Measurements from ENCODE around the gene KIAA0232.

Gene KIAA0232

GRCh38 chr4:6915041-6916005 is 132.8 kb downstream of the KIAA0232 start:
- no peak for DNase-seq (ENCODE audit: low spot score)
- Histone ChIP-seq H3K27ac (peak overlapping the region in 1 of 2 donors; percentile 52), H3K4me3 (no peak overlapping the region)
- no peak for TF ChIP-seq CTCF (IDR thresholded peaks at IDR 0.05)

- DNase-seq (ENCODE audit: low spot score) = no peak
- Histone ChIP-seq H3K27ac (peak overlapping the region in 1 of 2 donors; percentile 87), H3K4me3 (no peak overlapping the region)
- TF ChIP-seq CTCF (IDR thresholded peaks at IDR 0.05) = no peak
These were observed 133.6 kb downstream of the KIAA0232 start for GRCh38 chr4:6916069-6916586.

GRCh38 chr4:6916587-6917460 is 134.3 kb downstream of the KIAA0232 start:
- Histone ChIP-seq H3K27ac (peak overlapping the region in 1 of 2 donors; percentile 87), H3K4me3 (no peak overlapping the region)
- no peak for DNase-seq (ENCODE audit: low spot score)
- no peak for TF ChIP-seq CTCF (IDR thresholded peaks at IDR 0.05)

- DNase-seq (ENCODE audit: low spot score) = no peak
- H3K4me3 ChIP-seq = no peak overlapping the region
- no peak for TF ChIP-seq CTCF (IDR thresholded peaks at IDR 0.05)
- peak overlapping the region in 1 of 2 donors; percentile 87 for H3K27ac ChIP-seq
These were observed 135.1 kb downstream of the KIAA0232 start for GRCh38 chr4:6917461-6918271.

GRCh38 chr4:6918338-6918737 is 135.8 kb downstream of the KIAA0232 start:
- no peak for TF ChIP-seq CTCF (IDR thresholded peaks at IDR 0.05)
- H3K4me3 ChIP-seq = no peak overlapping the region
- H3K27ac ChIP-seq = peak overlapping the region; percentile 30 to 87
- no peak for DNase-seq (ENCODE audit: low spot score)

GRCh38 chr4:6920171-6920570 is 137.6 kb downstream of the KIAA0232 start:
- DNase-seq (ENCODE audit: low spot score) = no peak
- TF ChIP-seq CTCF (IDR thresholded peaks at IDR 0.05) = no peak
- Histone ChIP-seq H3K27ac (no peak overlapping the region), H3K4me3 (no peak overlapping the region)
